Measurements from ENCODE around the gene CDH1. TPM values are rescaled to one million over a fixed set of nuclear protein-coding genes. Genes with fewer than 3 reads are reported as not detected.
"Not testable (repeated sequence)": the region's sequence is repeated elsewhere in the genome, so short reads cannot be mapped to it uniquely, and the experiment has no call there.

Gene CDH1
- total RNA-seq, 1 experiment from 2014 or later = not detected

- DNase-seq (ENCODE audit: extremely low read depth, low read depth) = no peak
Observed at GRCh38 chr16:68786685-68787418, 49.8 kb downstream of the CDH1 start.

GRCh38 chr16:68787419-68787807 is 50.3 kb downstream of the CDH1 start:
- DNase-seq (ENCODE audit: extremely low read depth, low read depth) = not testable (repeated sequence)

- DNase-seq (ENCODE audit: extremely low read depth, low read depth) = no peak
Observed at GRCh38 chr16:68790130-68790761, 53.2 kb downstream of the CDH1 start.

GRCh38 chr16:68790944-68791343 is 53.9 kb downstream of the CDH1 start:
- no peak for DNase-seq (ENCODE audit: extremely low read depth, low read depth)

GRCh38 chr16:68792465-68793324 is 55.6 kb downstream of the CDH1 start:
- DNase-seq (ENCODE audit: extremely low read depth, low read depth) = no peak

GRCh38 chr16:68793401-68793857 is 56.3 kb downstream of the CDH1 start:
- no peak for DNase-seq (ENCODE audit: extremely low read depth, low read depth)

- DNase-seq (ENCODE audit: extremely low read depth, low read depth) = no peak
Observed at GRCh38 chr16:68798398-68798797, 61.3 kb downstream of the CDH1 start.

GRCh38 chr16:68800257-68800875 is 63.3 kb downstream of the CDH1 start:
- DNase-seq (ENCODE audit: extremely low read depth, low read depth) = peak; percentile 52

GRCh38 chr16:68802190-68802589 is 65.1 kb downstream of the CDH1 start:
- no peak for DNase-seq (ENCODE audit: extremely low read depth, low read depth)

- DNase-seq (ENCODE audit: extremely low read depth, low read depth) = no peak
Observed at GRCh38 chr16:68806422-68806821, 69.3 kb downstream of the CDH1 start.

- DNase-seq (ENCODE audit: extremely low read depth, low read depth) = no peak
Observed at GRCh38 chr16:68806981-68807380, 69.9 kb downstream of the CDH1 start.

- no peak for DNase-seq (ENCODE audit: extremely low read depth, low read depth)
Observed at GRCh38 chr16:68814516-68814915, 77.4 kb downstream of the CDH1 start.

- no peak for DNase-seq (ENCODE audit: extremely low read depth, low read depth)
Observed at GRCh38 chr16:68823401-68824135, 86.5 kb downstream of the CDH1 start.

- no peak for DNase-seq (ENCODE audit: extremely low read depth, low read depth)
Observed at GRCh38 chr16:68825427-68825826, 88.3 kb downstream of the CDH1 start.

- no peak for DNase-seq (ENCODE audit: extremely low read depth, low read depth)
Observed at GRCh38 chr16:68826652-68827051, 89.6 kb downstream of the CDH1 start.

GRCh38 chr16:68833251-68833650 is 96.2 kb downstream of the CDH1 start:
- no peak for DNase-seq (ENCODE audit: extremely low read depth, low read depth)

GRCh38 chr16:68834550-68834949 is 97.5 kb downstream of the CDH1 start:
- DNase-seq (ENCODE audit: extremely low read depth, low read depth) = no peak

GRCh38 chr16:68835970-68836369 is 98.9 kb downstream of the CDH1 start:
- DNase-seq (ENCODE audit: extremely low read depth, low read depth) = no peak

GRCh38 chr16:68839831-68840230 is 102.7 kb downstream of the CDH1 start:
- DNase-seq (ENCODE audit: extremely low read depth, low read depth) = no peak

GRCh38 chr16:68842964-68843481 is 105.9 kb downstream of the CDH1 start:
- DNase-seq (ENCODE audit: extremely low read depth, low read depth) = not testable (repeated sequence)

Measured in NCI-H460 (cell line).